ENCODE results near the gene TBL2.
"Not testable (repeated sequence)": the region's sequence is repeated elsewhere in the genome, so short reads cannot be mapped to it uniquely, and the experiment has no call there.

TBL2 gene

GRCh38 chr7:73570521-73570920 lies 7.9 kb downstream of the TBL2 start:
- DNase-seq (ENCODE audit: low read depth in 2 of 2), result no peak

GRCh38 chr7:73569042-73569608 lies 9.3 kb downstream of the TBL2 start:
- no peak for DNase-seq (ENCODE audit: low read depth in 2 of 2)

GRCh38 chr7:73567846-73568685 lies 10.3 kb downstream of the TBL2 start:
- no peak for DNase-seq (ENCODE audit: low read depth in 2 of 2)

- DNase-seq (ENCODE audit: low read depth in 2 of 2), result no peak
These were observed 11.2 kb downstream of the TBL2 start for GRCh38 chr7:73567140-73567539.

- not testable (repeated sequence) for DNase-seq (ENCODE audit: low read depth in 2 of 2)
These were observed 11.9 kb downstream of the TBL2 start for GRCh38 chr7:73566431-73566830.

GRCh38 chr7:73565675-73566340 lies 12.6 kb downstream of the TBL2 start:
- DNase-seq (ENCODE audit: low read depth in 2 of 2), result no peak

GRCh38 chr7:73560109-73560835 lies 18.1 kb downstream of the TBL2 start:
- no peak for DNase-seq (ENCODE audit: low read depth in 2 of 2)

GRCh38 chr7:73557397-73558257 lies 20.8 kb downstream of the TBL2 start, which contains the start of gene BCL7B:
TSS of gene BCL7B (minus strand) at chr7:73557690. CDS start at chr7:73557578, 112 bp downstream.
- DNase-seq (ENCODE audit: low read depth in 2 of 2), result peak; percentile 59 to 66

GRCh38 chr7:73557108-73557396 lies 21.3 kb downstream of the TBL2 start:
- DNase-seq (ENCODE audit: low read depth in 2 of 2), result peak; percentile 82 to 92

- no peak for DNase-seq (ENCODE audit: low read depth in 2 of 2)
These were observed 21.9 kb downstream of the TBL2 start for GRCh38 chr7:73556208-73557107.

- DNase-seq (ENCODE audit: low read depth in 2 of 2), result no peak
These were observed 22.9 kb downstream of the TBL2 start for GRCh38 chr7:73555411-73555982.

GRCh38 chr7:73550093-73550492 lies 28.3 kb downstream of the TBL2 start:
- not testable (repeated sequence) for DNase-seq (ENCODE audit: low read depth in 2 of 2)

GRCh38 chr7:73549176-73549575 lies 29.2 kb downstream of the TBL2 start:
- no peak for DNase-seq (ENCODE audit: low read depth in 2 of 2)

- DNase-seq (ENCODE audit: low read depth in 2 of 2), result no peak
These were observed 30.5 kb downstream of the TBL2 start for GRCh38 chr7:73547841-73548240.

- no peak for DNase-seq (ENCODE audit: low read depth in 2 of 2)
These were observed 33.7 kb downstream of the TBL2 start for GRCh38 chr7:73544678-73545077.

GRCh38 chr7:73541722-73542121 lies 36.7 kb downstream of the TBL2 start:
- DNase-seq (ENCODE audit: low read depth in 2 of 2), result no peak

- no peak for DNase-seq (ENCODE audit: low read depth in 2 of 2)
These were observed 38.7 kb downstream of the TBL2 start for GRCh38 chr7:73539709-73540108.

GRCh38 chr7:73538510-73538909 lies 39.9 kb downstream of the TBL2 start:
- DNase-seq (ENCODE audit: low read depth in 2 of 2), result not testable (repeated sequence)

GRCh38 chr7:73537051-73537450 lies 41.3 kb downstream of the TBL2 start:
- DNase-seq (ENCODE audit: low read depth in 2 of 2), result no peak

GRCh38 chr7:73536479-73536878 lies 41.9 kb downstream of the TBL2 start:
- no peak for DNase-seq (ENCODE audit: low read depth in 2 of 2)
